IgD-negative memory B cell (primary cell): ENCODE data around the gene EVI5. TPM values are rescaled to one million over a fixed set of nuclear protein-coding genes. Genes with fewer than 3 reads are reported as not detected.

Experiments used
- H3K27ac Mint-ChIP-seq, 3 donors: one replicate each; pipeline ENCODE4 v1.8.0; 2020 to 2022; ENCODE audit warnings: mild to moderate bottlenecking in 3 of 3, mixed read lengths in 3 of 3, moderate library complexity in 1 of 3
- H3K27me3 Mint-ChIP-seq: one replicate; pipeline ENCODE4 v1.8.0; 2021; ENCODE audit warnings: mixed read lengths
- H3K36me3 Mint-ChIP-seq: one replicate; pipeline ENCODE4 v1.8.0; 2020; ENCODE audit warnings: mild to moderate bottlenecking, mixed read lengths
- H3K4me1 Mint-ChIP-seq, 3 donors: one replicate each; pipeline ENCODE4 v1.8.0; 2020 to 2022; ENCODE audit warnings: mixed read lengths in 3 of 3, mild to moderate bottlenecking in 1 of 3
- H3K4me3 Mint-ChIP-seq, 4 donors: one replicate each; pipeline ENCODE4 v1.8.0; 2020 to 2022; ENCODE audit warnings: mild to moderate bottlenecking in 4 of 4, mixed read lengths in 4 of 4, moderate library complexity in 3 of 4
- H3K9me3 Mint-ChIP-seq, 3 donors: one replicate each; pipeline ENCODE4 v1.8.0; 2020 to 2021; ENCODE audit warnings: mixed read lengths in 3 of 3, mild to moderate bottlenecking in 1 of 3
- polyA plus RNA-seq: library from polyadenylated mRNA; unstranded; fragments of 300-500 nt; fragmentation: Illumina TruSeq; gene quantifications from one replicate; pipeline ENCODE4 v1.2.3, GENCODE V29; 2021

Gene EVI5
- polyA plus RNA-seq, 1 donor from 2014 or later = 4.8 TPM

DNA sequence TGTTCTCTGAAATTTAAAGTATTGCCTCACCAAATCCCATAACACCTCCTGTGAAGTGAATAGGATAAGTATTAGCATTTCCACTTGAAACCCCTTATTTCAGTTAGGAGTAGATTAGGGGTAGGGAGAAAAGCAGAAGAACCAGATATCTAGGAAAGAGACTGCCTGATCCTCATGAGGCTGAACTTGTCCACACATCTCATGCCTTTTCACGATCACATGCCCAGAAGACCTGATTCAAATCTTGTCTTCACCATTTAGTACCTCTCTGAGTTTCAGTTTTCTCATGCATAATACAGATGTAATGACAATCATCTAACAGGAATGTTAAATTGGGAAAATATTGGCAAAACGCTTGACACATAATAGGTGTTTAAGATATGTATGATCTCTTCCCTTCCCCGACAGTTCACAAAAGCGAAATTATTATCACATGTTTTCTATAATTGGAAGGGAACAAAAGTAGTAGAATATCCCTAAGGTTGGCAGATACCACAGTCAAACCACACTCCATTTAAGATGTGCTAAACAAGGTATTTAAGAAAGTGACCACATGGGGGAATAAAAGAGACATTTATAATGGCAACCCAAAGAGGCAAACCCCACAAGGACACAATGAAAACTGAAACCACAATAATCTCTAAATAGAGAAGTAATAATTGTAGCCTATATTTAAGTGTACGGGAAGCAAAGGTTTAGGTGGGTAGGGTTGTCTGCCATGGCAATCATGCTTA, 323.4 kb downstream of the EVI5 start:
- peaks cover 5 to 15% (median 13%) of the 10 kb centered on the region in 3 donors for H3K4me1 Mint-ChIP-seq
- H3K27me3 Mint-ChIP-seq = peaks cover 2% of the 10 kb centered on the region
- no peaks in the 10 kb centered on the region for H3K36me3 Mint-ChIP-seq
- H3K4me3 Mint-ChIP-seq = no peak overlapping the region
- no peaks in the 10 kb centered on the region for H3K9me3 Mint-ChIP-seq
- H3K27ac Mint-ChIP-seq = no peak overlapping the region

GRCh38 chr1:92459871-92460320, 325.0 kb downstream of the EVI5 start:
- H3K4me1 Mint-ChIP-seq = peaks cover 5 to 15% (median 13%) of the 10 kb centered on the region in 3 donors
- no peaks in the 10 kb centered on the region for H3K36me3 Mint-ChIP-seq
- H3K9me3 Mint-ChIP-seq = no peaks in the 10 kb centered on the region
- peaks cover 2% of the 10 kb centered on the region for H3K27me3 Mint-ChIP-seq
- no peak overlapping the region for H3K4me3 Mint-ChIP-seq
- no peak overlapping the region for H3K27ac Mint-ChIP-seq

Other genes with a start within 250 kb of the EVI5 start
- gene RPL5, start 46.9 kb upstream of the EVI5 start, polyA plus RNA-seq = 2,794 TPM
- gene DIPK1A, start 176.4 kb upstream of the EVI5 start, polyA plus RNA-seq = 29.2 TPM